GM18526 (cell line): ENCODE results near the gene SULT1A1.

ENCODE experiments used
- POLR2A ChIP-seq: IDR thresholded peaks from 3 replicates; pipeline ENCODE4 v1.6.1; 2011; ENCODE audit not compliant: insufficient read length; ENCODE audit errors: extremely low read depth

The SULT1A1 gene

DNA sequence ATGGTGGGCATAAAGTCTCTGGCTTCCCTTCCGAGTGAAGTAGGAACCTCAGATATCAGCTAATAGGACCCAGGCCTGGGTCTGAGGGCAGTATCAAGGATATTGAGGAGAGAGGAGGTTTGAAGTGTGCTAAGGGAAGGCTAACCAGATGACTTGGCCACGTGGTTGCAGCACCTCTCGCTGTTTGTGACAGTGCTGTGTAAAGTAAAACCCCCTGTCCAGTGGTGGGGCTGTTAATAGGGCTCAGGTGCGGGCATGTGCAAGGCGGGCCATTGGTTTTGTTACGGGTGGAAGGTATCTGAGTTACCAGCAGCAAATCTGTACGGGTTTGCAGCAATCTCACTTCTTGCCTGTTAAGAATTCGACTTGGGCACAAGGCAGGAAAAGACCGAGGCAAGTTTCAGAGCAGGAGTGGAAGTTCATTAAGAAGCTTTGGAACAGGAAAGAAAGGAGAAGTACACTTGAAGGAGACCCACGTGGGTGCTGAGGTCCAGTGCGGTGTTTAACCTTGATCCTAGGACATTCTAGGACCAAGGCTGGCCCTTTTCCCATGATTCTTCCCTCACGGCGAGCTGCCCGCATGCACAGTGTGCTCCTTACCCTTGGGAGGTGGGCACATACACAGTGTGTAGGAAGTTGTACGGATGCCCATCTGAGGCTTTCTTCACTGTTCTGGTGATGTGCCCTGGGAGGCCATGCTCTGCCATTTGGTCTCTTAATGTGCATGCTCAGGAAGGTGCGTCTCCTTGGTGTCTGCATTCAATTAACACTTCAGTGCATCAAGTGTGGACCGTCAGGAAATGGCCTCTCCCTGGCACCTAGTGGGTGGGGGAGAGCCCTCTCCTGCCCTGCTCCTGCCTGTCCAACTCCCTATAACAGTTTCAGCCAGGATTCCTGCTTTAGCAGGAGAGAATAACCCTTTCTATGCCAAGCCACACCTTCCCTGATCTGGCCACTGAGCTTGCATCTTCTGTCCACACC, 35.8 kb downstream of the SULT1A1 start:
- TF ChIP-seq POLR2A = no peak

- TF ChIP-seq POLR2A = no peak
Measured at GRCh38 chr16:28572696-28573510, 36.9 kb downstream of the SULT1A1 start.

GRCh38 chr16:28569968-28570752, 39.7 kb downstream of the SULT1A1 start:
- TF ChIP-seq POLR2A = no peak

GRCh38 chr16:28569021-28569420, 40.8 kb downstream of the SULT1A1 start:
- TF ChIP-seq POLR2A = no peak

DNA sequence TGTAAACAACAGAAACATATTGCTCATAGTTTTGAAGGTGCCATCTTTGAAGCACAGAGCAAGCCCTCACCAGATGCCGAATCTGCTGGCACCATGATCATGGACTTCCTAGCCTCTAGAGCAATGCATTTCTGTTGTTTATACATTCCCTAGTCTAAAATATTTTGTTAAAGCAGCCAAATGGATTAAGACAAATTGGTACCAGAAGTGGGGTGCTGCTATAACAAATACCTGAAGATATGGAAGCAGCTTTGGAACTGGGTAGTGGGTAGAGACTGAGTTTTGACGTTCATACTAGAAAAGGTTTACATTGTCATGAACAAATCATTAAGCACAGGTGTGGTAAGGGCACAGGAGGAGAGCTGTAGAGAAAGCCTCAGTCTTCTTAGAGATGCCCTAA, 42.6 kb downstream of the SULT1A1 start:
- TF ChIP-seq POLR2A = no peak

GRCh38 chr16:28563218-28563617, 46.6 kb downstream of the SULT1A1 start:
- TF ChIP-seq POLR2A = no peak

DNA sequence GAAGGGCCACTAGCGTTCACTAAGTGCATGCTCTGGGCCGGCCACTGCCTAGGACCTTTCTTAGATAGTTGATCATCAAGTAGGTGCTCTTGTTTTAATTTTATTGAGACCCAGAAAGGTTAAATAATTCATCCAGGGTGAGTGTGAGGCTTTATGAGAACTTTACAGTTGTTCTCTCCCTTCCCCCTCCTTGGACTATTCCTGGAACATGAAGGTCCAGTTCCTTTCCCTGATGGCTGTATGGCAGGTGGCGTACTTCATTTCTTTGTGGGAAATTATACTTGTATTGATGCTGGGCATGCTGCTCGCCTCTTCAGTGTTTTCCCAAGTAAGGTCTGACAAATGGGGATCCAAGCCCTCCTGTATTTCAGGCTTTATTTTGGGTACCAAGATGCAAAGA, 47.6 kb downstream of the SULT1A1 start:
- no peak for TF ChIP-seq POLR2A

DNA sequence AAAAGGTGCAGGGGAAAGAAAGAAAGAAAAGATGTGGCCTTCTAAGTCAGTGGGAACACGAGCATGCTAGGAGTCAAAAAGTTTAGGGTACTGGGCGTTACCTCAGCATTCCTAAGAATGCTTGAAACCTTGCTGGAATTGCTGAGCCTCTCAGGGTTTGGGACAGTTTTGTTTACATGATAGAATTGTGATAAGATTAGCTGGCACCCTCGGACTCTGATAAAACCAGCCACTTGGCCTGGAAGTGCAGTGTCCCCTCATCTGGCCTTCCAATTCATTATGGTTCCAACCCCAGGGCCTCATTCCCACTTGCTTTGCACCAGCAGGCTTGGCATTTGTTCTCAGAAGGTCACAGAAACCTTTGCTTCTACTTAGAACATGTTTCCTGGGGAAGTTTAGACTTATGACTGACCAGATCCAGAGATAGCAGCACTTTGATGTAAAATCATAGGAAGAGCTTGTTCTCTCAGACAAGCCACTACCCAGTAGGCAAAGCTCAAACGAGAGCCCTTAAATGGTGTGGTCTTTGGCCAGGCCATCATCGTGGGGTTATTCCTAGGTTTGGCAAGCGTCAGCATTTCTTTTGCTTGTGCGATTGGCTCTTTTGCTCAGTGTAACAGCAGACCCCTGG, 48.2 kb downstream of the SULT1A1 start:
- no peak for TF ChIP-seq POLR2A

- TF ChIP-seq POLR2A = no peak
Measured at GRCh38 chr16:28558456-28558855, 51.4 kb downstream of the SULT1A1 start.

- no peak for TF ChIP-seq POLR2A
Measured at GRCh38 chr16:28556914-28557320, 52.9 kb downstream of the SULT1A1 start.

DNA sequence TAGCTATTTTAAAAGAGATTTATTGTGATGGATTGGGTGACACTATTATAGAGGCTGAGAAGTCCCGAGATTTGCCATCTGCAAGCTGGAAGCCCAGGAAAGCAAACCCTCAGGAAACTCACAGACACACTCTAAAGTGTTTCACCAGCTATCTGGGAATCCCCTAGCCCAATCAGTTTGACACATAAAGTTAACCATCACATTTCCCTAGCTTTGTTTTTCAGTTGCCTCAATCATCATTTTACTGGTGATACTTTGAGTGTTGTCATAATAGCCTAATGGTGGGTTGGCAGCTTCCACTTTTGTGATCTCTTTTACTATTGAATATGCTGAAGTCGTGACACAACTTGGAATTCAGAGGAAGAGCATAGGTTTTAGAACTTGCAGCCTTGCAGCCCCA, 54.3 kb downstream of the SULT1A1 start:
- TF ChIP-seq POLR2A = no peak
